Measurements from ENCODE around the gene DNAL4.

Gene DNAL4

GRCh38 chr22:38738475-38739070 is 55.4 kb downstream of the DNAL4 start:
- no peak for DNase-seq

GRCh38 chr22:38737302-38738060 is 56.5 kb downstream of the DNAL4 start:
- no peak for DNase-seq

GRCh38 chr22:38736257-38736570 is 57.7 kb downstream of the DNAL4 start:
- DNase-seq: no peak

GRCh38 chr22:38735465-38736256 is 58.3 kb downstream of the DNAL4 start:
- no peak for DNase-seq

GRCh38 chr22:38735126-38735464 is 58.8 kb downstream of the DNAL4 start:
- DNase-seq: no peak

GRCh38 chr22:38734421-38735100 is 59.4 kb downstream of the DNAL4 start:
- no peak for DNase-seq

GRCh38 chr22:38733724-38734381 is 60.1 kb downstream of the DNAL4 start:
- no peak for DNase-seq

- peak; percentile 44 for DNase-seq
Measured at GRCh38 chr22:38733329-38733723, 60.6 kb downstream of the DNAL4 start.

GRCh38 chr22:38732251-38732815 is 61.6 kb downstream of the DNAL4 start:
- DNase-seq: no peak

GRCh38 chr22:38731703-38732161 is 62.2 kb downstream of the DNAL4 start:
- DNase-seq: no peak

GRCh38 chr22:38730411-38730871 is 63.5 kb downstream of the DNAL4 start:
- no peak for DNase-seq

- DNase-seq: no peak
Measured at GRCh38 chr22:38729946-38730345, 64.0 kb downstream of the DNAL4 start.

- DNase-seq: no peak
Measured at GRCh38 chr22:38728871-38729796, 64.8 kb downstream of the DNAL4 start.

Measured in activated effector memory CD4-positive, alpha-beta T cell treated with Interleukin-2 at 50 U/mL for 16 hours (primary cell).